Prostate gland (tissue), 2 donors: ENCODE data around the gene TBC1D24.

Experiments used
- CTCF ChIP-seq, 4 experiments: fragments of 200-600 bp in 2 of 4; fragments of 450-650 bp in 2 of 4; sonication (generic) in 2 of 4; IDR thresholded peaks; 1 replicate in 3 of 4; 2 replicates in 1 of 4; pipeline ENCODE4 v1.5.1; 2016 to 2019; ENCODE audit warnings: antibody characterized with exemption in 4 of 4, mild to moderate bottlenecking in 2 of 4, moderate library complexity in 2 of 4
- POLR2AphosphoS5 ChIP-seq: sonication (generic); formaldehyde crosslinking; IDR thresholded peaks from one replicate; pipeline ENCODE4 v1.6.1; 2017; ENCODE audit warnings: antibody characterized with exemption

- no peak for TF ChIP-seq CTCF (IDR thresholded peaks at IDR 0.05)
- TF ChIP-seq POLR2AphosphoS5 = no peak
Observed at GRCh38 chr16:2497116-2497630, 22.2 kb downstream of the TBC1D24 start.
